Measurements from ENCODE around the gene SERPINA6.
"Not testable (repeated sequence)": the region's sequence is repeated elsewhere in the genome, so short reads cannot be mapped to it uniquely, and the experiment has no call there.

Gene SERPINA6

DNA sequence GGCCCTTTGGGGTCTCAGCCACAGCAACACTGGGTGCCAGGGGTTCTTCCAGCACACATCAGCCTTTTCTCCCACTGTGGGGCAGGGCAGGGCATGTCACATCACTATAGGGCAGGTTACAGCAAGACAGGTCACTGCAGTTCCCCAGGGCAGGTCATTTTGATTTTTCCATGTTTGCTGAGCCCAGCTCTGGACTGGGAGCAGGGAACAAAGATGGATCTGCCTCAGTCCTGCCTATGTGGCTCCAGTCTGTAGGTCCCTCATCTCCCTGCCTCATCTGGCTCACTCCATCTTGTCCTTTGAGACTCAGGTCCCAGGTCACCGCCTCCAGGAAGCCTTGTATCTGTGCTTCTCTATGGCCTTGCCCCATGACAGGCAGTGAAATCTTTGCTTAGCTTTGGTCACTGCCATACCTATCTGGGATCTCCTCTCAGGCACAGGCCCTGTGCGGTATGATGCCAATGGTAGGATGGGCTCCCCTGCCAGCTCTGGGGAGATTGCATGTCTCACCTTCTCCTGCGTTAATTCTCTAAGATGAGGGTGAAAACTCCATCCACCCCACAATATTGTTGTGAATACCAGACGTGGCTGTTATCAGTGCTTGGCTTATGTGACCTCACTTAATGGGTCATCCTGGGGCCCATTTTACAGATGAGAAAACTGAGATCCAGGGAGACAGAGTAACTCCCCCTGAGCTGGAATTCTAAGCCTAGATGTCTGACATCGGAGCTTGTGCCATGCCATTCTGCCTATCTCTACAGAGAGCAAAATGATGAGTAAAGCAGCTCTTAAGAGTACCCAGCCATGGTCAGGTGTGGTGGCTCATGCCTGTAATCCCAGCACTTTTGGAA, 1.5 kb downstream of the SERPINA6 start:
- no peak for DNase-seq (ENCODE audit: low spot score)

DNA sequence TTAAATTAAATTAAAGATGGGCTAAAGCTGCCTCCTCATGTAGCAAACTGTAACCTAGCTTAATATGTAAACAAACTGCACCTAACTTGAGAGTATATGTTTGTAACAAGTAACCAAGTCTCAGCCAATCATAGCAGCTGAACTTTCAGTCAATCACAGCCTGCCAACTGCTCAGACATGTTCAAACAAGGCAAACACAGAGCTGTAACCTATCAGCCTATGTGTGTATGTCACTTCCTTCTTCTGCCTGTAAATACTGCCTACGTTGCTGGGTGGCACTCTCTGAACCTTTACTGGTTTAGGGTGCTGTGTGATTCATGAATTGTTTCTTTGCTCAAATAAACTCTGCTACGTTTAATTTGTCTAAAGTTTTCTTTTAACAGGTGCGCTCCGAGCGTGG, 2.9 kb downstream of the SERPINA6 start:
- DNase-seq (ENCODE audit: low spot score) = no peak

DNA sequence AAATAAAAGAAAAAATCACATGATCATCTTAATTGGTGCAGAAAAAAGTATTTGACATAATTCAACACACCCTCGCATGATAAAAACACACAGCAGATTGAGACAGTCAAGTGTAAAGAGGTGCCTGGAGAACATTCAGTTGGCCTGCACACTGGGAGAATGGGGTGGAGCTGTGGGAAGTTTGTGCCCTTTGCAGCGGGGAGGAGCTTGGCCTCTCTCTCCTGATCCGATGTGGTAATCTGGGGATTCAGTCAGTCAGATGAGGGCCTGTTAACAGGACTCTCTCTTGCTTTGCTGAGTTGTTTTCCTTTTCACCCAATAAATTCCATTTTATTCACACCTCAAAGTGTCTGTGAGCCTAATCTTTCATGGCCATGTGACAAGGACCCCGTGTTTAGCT, 5.9 kb downstream of the SERPINA6 start:
- no peak for DNase-seq (ENCODE audit: low spot score)

DNA sequence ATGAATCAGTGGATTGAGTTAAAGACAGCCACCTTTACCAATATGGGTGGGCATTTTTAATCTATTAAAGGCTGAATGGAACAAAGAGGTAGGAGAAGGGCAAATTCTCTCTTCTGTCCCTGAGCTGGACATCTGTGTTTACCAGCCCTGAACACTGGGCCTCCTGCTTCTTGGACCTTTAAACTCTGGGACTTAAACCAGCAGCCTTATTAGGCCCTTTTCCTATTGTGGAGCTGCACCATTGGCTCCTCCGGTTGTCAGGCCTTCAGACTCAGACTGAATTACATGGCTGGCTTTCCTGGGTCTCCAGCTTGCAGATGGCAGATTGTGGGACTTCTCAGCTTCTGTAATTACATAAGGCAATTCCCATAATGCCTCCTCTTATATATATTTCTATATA, 6.4 kb downstream of the SERPINA6 start:
- DNase-seq (ENCODE audit: low spot score) = no peak

DNA sequence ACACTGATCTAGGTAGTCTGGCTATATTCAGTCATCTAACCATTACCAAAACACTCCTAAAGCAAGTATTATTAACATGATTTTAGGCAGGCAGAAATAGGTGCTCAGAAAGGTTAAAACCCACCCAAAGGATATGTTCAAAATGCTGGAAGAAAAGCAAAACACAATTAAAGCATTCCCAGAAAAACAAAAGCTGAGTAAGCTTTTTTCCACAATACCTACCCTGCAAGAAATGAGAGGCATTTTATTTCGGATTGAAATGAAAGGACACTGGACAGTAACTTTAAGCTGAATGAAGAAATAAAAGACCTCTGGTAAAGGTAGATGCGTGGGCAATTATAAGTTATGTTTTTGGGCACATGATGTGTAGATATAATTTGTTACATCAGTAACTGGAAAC, 8.2 kb downstream of the SERPINA6 start:
- no peak for DNase-seq (ENCODE audit: low spot score)

DNA sequence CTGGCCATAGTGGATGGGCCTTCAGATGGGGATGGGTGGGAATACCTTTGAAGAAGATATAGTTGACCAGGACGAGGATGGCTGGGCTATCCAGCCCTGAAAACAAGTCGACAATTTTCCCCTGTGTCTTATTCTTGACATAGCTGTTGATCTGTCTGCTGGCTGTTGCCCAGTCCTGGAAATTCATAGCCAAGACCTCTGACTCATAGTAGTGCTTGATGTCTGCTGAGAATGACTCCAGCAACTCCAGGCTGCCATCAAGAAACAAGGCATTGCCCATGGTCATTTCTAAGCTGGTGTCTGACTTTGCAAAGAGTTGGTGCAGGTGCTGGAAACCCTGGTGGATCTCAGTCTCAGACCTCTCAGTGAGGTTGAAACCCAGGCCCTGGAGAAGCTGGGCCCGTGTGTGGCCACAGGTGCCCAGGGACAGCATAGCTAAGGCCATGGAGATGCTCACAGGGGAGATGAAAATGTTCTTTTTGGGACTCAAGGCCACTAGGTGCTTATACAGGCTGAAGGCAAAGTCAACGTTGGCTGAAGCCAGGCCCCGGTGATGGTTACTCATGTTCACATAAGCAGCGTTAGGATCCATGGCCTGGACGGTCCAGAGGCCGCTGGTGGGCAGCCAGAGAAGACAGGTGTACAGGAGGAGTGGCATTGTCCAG, 9.0 kb downstream of the SERPINA6 start:
- no peak for DNase-seq (ENCODE audit: low spot score)

DNA sequence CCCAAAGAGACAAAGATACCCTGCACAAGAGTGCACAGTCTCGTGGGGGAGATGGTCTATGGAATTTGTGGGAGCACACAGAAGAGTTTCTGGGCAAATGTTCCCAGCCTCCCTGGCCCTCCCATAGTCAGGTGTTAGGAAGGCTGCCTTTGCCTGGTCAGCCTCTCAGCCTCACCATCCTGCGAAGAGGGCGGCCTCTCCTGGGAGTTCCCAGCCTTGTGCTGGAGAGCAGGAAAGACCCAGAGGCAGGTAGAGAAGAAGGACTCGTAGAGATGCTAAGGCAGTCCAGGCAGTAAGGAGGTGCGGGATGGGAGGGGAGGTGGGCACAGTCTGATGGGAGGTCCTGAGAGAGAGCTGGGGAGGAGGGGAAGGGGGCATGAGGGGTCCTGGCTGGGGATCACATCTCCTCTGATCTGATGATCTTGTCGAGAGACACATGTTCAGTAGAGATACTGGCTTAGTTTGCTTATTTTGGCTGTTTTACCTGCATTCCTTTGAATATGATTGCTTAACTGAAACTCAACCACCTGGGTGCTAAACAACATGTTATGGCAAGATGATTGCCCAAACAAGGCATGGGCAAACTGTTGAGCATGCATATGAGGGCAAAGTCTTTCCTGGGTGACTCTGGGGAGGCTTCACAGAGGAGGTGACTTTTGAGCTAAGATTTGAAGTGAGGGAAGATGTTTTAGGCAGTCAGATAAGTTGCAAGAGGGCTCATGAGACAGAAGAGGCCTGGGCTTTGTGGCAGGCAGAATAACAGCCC, 10.5 kb downstream of the SERPINA6 start:
- DNase-seq (ENCODE audit: low spot score) = no peak

DNA sequence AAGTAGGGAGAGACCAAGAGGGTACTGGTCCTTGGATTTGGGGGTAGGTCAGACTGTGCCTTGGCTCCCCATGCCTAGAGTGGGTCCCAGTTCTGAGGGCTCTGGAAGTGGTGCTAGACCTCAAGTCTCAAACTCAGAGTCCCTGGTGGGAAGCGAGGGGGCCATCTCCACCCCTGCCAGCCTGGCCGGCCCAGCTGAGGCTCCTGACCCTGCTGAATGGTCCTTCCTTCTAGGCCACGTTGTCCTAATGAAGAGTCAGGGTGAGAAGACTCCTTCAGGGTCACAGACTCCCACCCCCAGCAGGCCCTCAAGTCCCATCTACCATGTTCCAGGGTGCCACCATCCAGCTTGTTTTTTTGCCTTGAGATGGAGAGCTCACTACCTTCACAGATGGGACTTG, 12.9 kb downstream of the SERPINA6 start:
- no peak for DNase-seq (ENCODE audit: low spot score)

DNA sequence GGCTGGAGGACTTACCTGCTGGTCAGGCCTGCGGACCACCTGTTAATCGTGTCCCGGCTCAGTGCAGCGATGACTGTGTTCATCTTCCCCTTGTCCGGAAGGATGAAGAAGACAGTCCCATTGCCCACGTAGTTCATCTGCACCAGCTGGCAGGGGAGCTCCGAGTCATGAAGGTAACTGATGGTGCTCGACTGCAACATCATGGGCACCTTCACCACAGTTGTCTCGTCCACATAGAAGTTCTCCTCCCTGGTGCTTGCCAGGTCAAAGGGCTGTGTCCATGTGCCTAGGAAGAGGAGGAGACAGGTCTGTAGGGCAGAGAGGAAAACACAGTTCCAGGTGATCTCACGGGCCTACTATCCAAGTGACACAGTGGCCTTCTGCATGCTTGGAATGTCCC, 13.4 kb downstream of the SERPINA6 start:
- DNase-seq (ENCODE audit: low spot score) = no peak

DNA sequence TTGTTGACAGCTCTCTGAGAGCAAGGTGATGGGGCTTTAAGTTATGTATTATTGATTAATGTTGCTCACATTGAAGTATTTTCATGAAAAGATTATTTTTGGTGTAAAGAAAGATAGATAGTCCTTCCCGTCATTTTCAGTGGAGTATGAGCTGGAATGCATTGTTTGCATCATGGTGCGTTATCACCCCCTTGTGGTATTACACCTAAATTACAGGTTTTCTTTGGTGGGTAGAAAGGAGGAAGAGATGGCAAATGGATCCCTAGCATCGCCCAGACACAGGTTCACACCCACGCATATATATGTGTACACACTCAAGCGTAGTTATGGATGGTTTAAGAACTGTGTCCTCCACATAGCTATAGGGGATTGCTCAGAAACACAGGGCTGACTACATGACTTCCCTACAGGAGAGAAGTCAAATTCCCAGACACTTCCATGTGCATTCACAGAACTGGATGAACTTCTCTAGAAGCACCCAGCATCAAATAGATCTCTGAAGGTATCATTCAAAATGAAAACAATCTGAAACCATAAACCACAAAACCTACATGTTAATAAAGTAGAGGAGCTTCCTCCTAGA, 15.6 kb downstream of the SERPINA6 start:
- no peak for DNase-seq (ENCODE audit: low spot score)

DNA sequence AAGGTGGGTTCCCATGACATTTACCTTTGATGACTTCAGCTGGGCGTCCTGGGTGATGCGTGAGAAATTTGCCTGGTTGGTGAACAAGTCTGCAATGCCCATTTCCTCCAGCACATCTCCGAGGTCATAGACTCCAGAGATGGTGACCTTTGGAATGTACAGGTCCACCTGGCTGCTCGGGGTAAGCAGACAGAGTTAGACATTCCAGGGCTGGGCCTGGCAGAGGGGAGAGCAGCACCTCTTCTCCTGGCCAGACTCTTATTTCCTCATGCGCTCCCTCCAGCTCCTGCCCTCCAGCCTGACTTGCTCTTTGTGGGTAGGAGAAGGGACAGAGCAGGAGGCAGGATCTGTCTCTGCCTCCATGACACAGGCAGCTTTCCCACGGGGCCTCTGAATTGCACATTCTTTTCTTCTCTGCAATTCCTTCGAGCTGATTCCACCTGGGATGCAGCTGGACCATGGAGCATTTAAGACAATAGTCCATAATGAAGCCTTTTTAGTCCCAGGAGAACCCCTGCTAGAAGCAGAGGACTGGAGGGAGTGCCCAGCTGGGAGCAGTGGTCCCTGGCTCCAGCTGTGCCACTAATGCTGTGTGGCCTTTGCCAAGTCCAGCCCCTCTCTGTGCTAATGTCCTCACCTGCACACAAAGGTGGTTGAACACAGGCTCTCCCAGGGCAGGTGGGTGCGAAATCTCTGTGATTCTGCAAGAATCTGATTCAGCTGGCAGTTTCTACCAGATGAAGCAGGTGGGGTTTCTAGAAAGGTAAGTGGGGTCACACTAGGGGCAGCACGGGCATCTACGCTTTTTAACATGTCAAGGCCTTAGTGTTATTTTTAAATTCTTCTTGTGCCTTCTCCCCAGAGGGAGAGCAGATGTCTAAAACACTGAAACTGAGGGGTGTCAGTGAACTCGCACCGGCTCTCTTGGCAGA, 16.8 kb downstream of the SERPINA6 start:
- DNase-seq (ENCODE audit: low spot score) = no peak

DNA sequence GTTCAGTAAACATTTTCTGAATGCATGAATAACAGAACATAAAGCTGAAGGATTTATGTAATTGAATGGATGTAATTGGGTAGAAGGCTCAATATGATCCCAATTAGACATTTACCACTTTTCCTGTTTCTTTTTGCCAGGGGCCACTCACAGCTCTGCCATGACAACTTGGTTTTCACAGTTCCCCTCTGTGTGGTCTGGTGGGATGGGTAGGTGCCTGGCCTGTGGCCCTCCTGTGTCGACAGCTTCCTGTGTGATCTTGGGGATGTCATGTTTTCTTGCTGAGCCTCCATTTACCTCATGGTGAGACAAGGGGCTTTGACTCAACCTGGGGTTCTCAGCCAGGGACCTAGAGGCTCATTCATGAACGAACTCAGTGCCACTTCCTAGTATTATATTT, 17.5 kb downstream of the SERPINA6 start:
- no peak for DNase-seq (ENCODE audit: low spot score)

DNA sequence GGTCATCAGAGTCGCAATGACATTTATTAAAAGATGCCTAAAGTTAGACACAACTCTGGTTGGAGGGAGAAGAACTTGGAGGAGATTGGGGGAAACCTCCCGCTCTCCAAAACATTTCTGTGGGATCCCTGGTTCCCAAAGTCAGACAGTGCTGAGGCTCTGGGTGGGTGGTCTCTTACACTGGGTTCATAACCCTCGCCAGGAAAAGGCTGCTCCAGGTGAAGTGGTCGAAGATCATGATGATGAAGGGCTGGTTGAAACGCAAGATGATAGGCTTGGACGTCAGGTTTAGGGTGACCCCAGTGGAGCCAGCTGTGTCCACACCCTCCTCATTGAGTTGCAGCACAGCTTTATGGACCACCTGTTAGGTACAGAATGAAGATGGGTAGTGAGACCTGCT, 18.9 kb downstream of the SERPINA6 start:
- no peak for DNase-seq (ENCODE audit: low spot score)

DNA sequence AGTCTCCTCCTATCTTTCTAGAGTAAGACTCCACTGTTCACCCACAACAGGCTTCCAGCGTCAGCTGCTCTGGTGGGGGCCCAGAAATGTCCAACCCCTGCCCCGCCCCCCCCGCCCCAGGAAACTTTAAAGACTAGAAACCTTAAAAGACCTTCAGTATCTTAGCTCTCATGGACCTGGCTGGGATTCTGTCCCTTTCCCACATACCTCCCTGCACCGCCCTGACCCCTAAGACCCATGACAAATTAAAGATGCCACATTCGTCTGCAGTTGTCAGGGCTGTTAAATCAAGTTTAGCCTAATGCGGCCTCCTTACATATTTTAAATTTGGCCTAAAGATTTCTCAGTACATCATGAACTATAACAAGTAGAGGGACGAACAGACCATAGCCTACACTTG, 20.0 kb downstream of the SERPINA6 start:
- DNase-seq (ENCODE audit: low spot score) = no peak

DNA sequence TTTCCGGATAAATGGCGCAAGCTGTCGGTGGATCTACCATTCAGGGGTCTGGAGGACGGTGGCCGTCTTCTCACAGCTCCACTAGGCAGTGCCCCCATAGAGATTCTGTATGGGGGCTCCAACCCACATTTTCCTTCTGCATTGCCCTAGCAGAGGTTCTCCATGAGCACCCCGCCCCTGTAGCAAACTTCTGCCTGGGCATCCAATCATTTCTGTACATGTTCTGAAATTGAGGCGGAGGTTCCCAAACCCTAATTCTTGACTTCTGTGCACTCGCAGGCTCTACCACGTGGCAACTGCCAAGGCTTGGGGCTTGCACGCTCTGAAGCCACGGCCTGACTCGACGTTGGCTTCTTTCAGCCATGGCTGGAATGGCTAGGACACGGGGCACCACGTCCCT, 25.0 kb downstream of the SERPINA6 start:
- DNase-seq (ENCODE audit: low spot score) = no peak

DNA sequence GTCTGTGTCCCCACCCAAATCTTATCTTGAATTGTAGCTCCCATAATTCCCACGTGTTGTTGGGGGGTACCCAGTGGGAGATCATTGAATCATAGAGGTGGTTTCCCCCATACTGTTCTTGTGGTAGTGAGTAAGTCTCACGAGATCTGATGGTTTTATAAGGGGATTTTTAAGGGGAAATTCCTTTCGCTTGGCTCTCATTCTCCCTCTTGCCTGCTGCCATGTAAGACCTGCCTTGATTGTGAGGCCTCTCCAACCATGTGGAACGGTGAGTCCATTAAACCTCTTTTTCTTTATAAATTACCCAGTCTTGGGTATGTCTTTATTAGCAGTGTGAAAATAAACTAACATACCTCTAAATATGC, 27.0 kb downstream of the SERPINA6 start:
- not testable (repeated sequence) for DNase-seq (ENCODE audit: low spot score)

DNA sequence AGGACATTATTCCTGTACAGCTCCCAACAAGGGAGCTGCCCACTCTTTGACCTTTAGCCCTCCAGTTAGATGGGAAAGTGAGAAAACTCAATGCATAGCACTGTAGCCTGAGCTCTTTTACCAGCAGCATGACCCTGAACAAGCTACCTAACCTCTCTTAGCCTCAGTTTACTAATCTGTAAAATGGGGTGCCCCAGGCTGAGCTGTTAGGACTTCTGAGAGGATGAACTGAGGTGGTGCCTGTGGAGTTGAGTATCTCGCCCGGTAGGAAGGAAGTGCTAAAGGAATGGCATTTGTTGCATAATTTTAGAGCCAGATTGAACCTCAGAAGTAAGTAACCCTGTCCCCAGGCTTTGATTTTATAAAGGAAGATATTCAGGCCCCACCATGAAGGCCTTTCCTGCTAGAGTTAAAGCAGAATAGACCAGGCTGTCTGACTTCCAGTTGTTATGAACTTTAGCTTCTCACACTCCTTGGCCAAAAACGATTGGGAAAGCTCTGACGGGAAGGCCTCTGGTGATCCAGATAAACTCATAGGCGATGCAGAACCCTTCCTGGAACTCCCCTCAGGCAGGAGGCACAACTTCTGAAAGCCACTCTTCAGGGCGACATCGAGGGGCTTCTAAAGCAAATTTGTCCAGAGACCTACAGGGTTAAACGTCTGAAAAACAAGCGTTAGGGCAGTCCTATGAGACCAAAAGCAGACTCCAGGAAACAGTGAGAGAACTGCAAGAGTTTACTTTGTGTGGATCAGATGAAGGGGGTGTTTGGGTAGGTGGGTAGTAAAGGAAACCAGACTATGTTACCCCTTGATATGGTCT, 27.6 kb downstream of the SERPINA6 start:
- no peak for DNase-seq (ENCODE audit: low spot score)

DNA sequence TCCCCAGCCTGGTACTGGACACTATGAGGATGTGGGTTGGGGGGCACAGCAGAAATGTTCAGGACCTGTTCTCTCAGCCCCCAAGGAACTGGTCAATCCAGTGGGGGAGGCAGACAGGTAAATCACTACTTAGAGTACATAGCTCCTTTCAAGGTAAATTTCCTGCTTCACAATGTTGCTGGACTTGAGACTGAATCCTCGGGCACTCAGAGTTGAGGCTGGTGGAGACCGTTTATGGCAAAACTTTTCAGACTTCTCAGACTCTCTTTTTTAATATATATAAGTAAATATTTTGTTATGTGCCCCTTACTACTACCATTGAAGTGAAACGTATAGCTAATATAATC, 29.6 kb downstream of the SERPINA6 start:
- no peak for DNase-seq (ENCODE audit: low spot score)

DNA sequence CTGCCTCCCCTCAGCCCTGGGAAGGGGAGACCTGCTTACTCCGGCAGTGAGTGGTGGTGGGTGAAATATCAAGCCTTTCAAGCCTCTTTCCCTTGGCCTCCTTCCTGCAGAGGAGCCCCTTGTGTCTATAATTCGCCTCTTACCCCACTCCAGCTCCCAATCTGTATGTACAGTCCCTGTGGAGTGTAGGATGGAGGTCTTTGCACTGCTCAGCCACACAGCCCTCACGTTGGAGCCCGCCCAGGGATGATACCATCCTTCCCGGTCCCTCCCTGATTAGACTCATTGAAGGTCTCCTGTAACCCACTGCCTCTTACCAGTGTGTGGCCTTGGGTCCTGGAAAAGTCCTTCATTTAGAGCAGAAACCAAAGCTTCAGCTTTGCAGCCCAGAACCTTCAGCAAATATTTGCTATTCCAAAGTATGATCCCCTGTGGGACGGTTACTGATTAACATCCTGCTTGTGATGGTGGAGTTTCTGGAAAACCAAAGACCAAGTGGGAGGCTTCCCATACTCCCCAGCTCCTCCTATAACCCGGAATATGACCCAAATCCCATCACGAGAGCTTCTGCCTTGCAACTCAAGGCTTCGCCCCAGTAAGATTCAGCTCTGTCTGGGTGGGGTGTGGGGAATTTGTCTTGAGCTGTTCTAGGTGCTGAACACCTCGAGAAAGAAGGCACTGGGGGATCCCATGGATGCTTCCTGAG, 30.1 kb downstream of the SERPINA6 start, which contains the start of gene SERPINA10:
TSS of gene SERPINA10 (minus strand) at position 397 of the 706 bp plus-strand sequence. CDS start 2,675 bp downstream, outside the sequence.
- DNase-seq (ENCODE audit: low spot score) = no peak

DNA sequence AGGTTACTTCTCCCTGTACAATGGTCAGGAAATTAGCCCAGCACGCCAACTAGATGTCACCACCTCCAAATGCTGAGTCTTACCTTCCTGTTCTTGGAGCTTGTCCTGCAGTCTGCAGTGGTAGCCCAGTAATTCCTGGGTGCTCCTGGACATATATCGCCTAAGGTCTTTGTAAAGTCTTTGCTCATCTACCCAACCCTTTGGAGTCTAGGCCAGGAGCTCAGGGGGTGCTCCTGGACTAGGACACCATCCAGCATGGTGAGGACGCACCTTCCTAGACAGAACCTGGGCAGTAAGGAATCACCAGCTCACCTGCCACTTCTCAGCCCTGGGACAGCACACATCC, 30.6 kb downstream of the SERPINA6 start:
- DNase-seq (ENCODE audit: low spot score) = no peak
